ENCODE data around the gene PRRG4. TPM values are rescaled to one million over a fixed set of nuclear protein-coding genes. Genes with fewer than 3 reads are reported as not detected.

The PRRG4 gene
- total RNA-seq, 1 experiment from 2014 or later, result 0.87 TPM

DNA sequence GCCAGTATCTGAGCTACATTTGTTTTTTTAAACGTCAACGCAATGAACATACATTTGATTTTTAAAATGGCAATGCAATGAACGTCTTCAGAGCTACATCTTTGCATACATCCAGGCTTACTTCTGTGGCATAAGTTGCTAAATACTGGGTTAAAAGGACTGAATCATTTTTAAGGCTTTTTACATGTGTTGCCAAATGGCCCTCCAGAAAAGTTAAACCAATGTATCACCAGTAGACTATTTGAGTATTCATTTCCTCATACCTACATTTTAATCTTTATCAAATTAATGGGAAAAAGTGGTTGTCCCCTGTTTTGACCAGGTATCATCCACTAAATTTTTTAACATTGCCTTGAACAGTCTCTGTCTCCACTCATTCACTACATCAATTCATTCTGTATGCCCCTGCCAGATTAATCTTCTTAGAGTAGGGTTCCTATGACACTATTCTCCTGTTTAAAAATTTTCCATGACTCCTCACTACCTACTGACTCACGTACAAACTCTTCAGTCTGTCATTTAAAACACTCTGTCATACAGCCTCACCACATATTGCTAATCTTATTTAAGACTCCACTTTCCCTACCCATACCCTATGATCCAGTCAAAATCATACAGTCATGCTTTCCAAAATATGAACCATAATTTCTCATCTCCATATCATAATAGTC is 12.4 kb upstream of the PRRG4 start:
- Mint-ChIP-seq H3K9me3 (no peaks in the 10 kb centered on the region), H3K4me1 (no peaks in the 10 kb centered on the region), H3K4me3 (no peak overlapping the region), H3K36me3 (no peaks in the 10 kb centered on the region), H3K27me3 (ENCODE audit: low read depth) (no peaks in the 10 kb centered on the region), H3K27ac (no peak overlapping the region)
- DNase-seq (ENCODE audit: low spot score) (no peak), ATAC-seq (no peak)
- ChIA-PET POLR2A (interaction anchor here (0.6 kb wide), 1 partner anchor 1284 kb away, joined by 3 read pairs; no protein-coding TSS in a partner anchor), CTCF (no interaction called here)
- TF ChIP-seq, protein P1, sequence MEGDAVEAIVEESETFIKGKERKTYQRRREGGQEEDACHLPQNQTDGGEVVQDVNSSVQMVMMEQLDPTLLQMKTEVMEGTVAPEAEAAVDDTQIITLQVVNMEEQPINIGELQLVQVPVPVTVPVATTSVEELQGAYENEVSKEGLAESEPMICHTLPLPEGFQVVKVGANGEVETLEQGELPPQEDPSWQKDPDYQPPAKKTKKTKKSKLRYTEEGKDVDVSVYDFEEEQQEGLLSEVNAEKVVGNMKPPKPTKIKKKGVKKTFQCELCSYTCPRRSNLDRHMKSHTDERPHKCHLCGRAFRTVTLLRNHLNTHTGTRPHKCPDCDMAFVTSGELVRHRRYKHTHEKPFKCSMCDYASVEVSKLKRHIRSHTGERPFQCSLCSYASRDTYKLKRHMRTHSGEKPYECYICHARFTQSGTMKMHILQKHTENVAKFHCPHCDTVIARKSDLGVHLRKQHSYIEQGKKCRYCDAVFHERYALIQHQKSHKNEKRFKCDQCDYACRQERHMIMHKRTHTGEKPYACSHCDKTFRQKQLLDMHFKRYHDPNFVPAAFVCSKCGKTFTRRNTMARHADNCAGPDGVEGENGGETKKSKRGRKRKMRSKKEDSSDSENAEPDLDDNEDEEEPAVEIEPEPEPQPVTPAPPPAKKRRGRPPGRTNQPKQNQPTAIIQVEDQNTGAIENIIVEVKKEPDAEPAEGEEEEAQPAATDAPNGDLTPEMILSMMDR (IDR thresholded peaks at IDR 0.05), result no peak
- TF ChIP-seq ZNF416 (CRISPR knock-in tag; IDR thresholded peaks at IDR 0.05), result no peak
- TF ChIP-seq FOXJ3 (CRISPR knock-in tag; IDR thresholded peaks at IDR 0.05; ENCODE audit: borderline replicate concordance), result no peak
- TF ChIP-seq, protein P2, sequence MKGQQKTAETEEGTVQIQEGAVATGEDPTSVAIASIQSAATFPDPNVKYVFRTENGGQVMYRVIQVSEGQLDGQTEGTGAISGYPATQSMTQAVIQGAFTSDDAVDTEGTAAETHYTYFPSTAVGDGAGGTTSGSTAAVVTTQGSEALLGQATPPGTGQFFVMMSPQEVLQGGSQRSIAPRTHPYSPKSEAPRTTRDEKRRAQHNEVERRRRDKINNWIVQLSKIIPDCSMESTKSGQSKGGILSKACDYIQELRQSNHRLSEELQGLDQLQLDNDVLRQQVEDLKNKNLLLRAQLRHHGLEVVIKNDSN (CRISPR knock-in tag; IDR thresholded peaks at IDR 0.05), result no peak

DNA sequence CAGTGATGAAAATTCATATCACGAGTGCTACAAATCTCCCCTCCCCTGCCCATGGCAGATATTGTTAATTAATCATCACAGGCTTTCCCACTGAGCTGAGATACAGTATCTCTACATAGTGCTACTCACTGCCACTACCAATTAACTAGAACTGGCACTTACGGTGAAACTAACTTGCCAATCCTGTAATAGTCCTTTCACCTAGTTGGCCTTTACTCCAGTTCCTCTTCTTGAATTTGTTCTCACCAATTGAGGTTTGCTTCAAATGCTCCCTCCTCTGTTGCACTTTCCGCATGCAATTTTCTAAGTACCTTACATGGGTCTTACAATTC is 11.9 kb upstream of the PRRG4 start:
- no peaks in the 10 kb centered on the region for H3K4me1 Mint-ChIP-seq
- no peaks in the 10 kb centered on the region for H3K9me3 Mint-ChIP-seq
- no peaks in the 10 kb centered on the region for H3K36me3 Mint-ChIP-seq
- DNase-seq (ENCODE audit: low spot score) (no peak), ATAC-seq (no peak)
- H3K27ac Mint-ChIP-seq, result no peak overlapping the region
- CTCF ChIA-PET, result interaction anchor here (2.1 kb wide), 1 partner anchor 9 kb away, joined by 6 read pairs; no protein-coding TSS in a partner anchor
- TF ChIP-seq JAZF1 (CRISPR knock-in tag; IDR thresholded peaks at IDR 0.05) (no peak), ZNF232 (CRISPR knock-in tag; IDR thresholded peaks at IDR 0.05) (no peak), NFE2L1 (CRISPR knock-in tag; IDR thresholded peaks at IDR 0.05) (no peak), ZNF416 (CRISPR knock-in tag; IDR thresholded peaks at IDR 0.05) (no peak), NR2C2 (CRISPR knock-in tag; IDR thresholded peaks at IDR 0.05) (no peak), RELA (CRISPR knock-in tag; IDR thresholded peaks at IDR 0.05; ENCODE audit: borderline replicate concordance) (no peak), OVOL2 (CRISPR knock-in tag; IDR thresholded peaks at IDR 0.05; ENCODE audit: borderline replicate concordance) (no peak), SMAD3 (CRISPR knock-in tag; IDR thresholded peaks at IDR 0.05; ENCODE audit: borderline replicate concordance) (no peak), SMAD4 (CRISPR knock-in tag; IDR thresholded peaks at IDR 0.05) (no peak), GABPB1 (CRISPR knock-in tag; IDR thresholded peaks at IDR 0.05) (no peak), ETV6 (CRISPR knock-in tag; IDR thresholded peaks at IDR 0.05) (no peak), NR3C1 (CRISPR knock-in tag; conservative IDR thresholded peaks at IDR 0.05; ENCODE audit: low read depth) (no peak)
- TF ChIP-seq, protein P3, sequence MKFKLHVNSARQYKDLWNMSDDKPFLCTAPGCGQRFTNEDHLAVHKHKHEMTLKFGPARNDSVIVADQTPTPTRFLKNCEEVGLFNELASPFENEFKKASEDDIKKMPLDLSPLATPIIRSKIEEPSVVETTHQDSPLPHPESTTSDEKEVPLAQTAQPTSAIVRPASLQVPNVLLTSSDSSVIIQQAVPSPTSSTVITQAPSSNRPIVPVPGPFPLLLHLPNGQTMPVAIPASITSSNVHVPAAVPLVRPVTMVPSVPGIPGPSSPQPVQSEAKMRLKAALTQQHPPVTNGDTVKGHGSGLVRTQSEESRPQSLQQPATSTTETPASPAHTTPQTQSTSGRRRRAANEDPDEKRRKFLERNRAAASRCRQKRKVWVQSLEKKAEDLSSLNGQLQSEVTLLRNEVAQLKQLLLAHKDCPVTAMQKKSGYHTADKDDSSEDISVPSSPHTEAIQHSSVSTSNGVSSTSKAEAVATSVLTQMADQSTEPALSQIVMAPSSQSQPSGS (CRISPR knock-in tag; IDR thresholded peaks at IDR 0.05; ENCODE audit: borderline replicate concordance, low read depth), result no peak
- H3K4me3 Mint-ChIP-seq, result no peak overlapping the region
- H3K27me3 Mint-ChIP-seq (ENCODE audit: low read depth), result no peaks in the 10 kb centered on the region; the same call in 1 of the 2 replicates
- POLR2A ChIA-PET, result no interaction called here

DNA sequence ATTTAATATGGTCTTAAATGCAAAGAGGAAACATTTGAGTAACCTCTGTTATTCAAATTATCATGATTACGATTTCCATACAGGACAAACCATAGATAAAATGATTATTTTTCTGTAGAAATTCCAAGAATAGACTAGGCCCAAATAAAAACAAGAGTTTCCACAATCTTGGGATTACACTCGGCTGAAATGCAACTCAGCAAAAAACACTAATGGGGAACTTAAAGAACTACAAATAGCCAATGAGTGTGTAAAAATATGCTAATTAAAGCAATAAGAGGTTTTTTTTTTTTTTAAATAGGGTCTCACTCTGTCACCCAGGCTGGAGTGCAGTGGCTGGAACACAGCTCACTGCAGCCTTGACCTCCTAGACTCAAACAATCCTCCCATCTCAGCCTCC is 10.5 kb upstream of the PRRG4 start:
- POLR2A ChIA-PET, result no interaction called here
- no peaks in the 10 kb centered on the region for H3K9me3 Mint-ChIP-seq

More for the DNA sequence above, 10.5 kb upstream of the PRRG4 start:
- no peak for DNase-seq (ENCODE audit: low spot score)
- ATAC-seq, result no peak
- TF ChIP-seq ZNF396 (CRISPR knock-in tag; IDR thresholded peaks at IDR 0.05; ENCODE audit: borderline replicate concordance) (no peak), ZNF317 (CRISPR knock-in tag; IDR thresholded peaks at IDR 0.05; ENCODE audit: borderline replicate concordance, low read depth) (no peak), JUN (CRISPR knock-in tag; IDR thresholded peaks at IDR 0.05) (no peak), TEAD4 (CRISPR knock-in tag; IDR thresholded peaks at IDR 0.05) (no peak), CREM (CRISPR knock-in tag; IDR thresholded peaks at IDR 0.05) (no peak), RELA (CRISPR knock-in tag; IDR thresholded peaks at IDR 0.05; ENCODE audit: borderline replicate concordance) (no peak)
- TF ChIP-seq, protein P4, sequence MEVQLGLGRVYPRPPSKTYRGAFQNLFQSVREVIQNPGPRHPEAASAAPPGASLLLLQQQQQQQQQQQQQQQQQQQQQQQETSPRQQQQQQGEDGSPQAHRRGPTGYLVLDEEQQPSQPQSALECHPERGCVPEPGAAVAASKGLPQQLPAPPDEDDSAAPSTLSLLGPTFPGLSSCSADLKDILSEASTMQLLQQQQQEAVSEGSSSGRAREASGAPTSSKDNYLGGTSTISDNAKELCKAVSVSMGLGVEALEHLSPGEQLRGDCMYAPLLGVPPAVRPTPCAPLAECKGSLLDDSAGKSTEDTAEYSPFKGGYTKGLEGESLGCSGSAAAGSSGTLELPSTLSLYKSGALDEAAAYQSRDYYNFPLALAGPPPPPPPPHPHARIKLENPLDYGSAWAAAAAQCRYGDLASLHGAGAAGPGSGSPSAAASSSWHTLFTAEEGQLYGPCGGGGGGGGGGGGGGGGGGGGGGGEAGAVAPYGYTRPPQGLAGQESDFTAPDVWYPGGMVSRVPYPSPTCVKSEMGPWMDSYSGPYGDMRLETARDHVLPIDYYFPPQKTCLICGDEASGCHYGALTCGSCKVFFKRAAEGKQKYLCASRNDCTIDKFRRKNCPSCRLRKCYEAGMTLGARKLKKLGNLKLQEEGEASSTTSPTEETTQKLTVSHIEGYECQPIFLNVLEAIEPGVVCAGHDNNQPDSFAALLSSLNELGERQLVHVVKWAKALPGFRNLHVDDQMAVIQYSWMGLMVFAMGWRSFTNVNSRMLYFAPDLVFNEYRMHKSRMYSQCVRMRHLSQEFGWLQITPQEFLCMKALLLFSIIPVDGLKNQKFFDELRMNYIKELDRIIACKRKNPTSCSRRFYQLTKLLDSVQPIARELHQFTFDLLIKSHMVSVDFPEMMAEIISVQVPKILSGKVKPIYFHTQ (CRISPR knock-in tag; IDR thresholded peaks at IDR 0.05), result no peak
- TF ChIP-seq, protein P5, sequence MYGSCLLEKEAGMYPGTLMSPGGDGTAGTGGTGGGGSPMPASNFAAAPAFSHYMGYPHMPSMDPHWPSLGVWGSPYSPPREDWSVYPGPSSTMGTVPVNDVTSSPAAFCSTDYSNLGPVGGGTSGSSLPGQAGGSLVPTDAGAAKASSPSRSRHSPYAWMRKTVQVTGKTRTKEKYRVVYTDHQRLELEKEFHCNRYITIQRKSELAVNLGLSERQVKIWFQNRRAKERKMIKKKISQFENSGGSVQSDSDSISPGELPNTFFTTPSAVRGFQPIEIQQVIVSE (CRISPR knock-in tag; IDR thresholded peaks at IDR 0.05; ENCODE audit: borderline replicate concordance), result no peak
- TF ChIP-seq, protein P6, sequence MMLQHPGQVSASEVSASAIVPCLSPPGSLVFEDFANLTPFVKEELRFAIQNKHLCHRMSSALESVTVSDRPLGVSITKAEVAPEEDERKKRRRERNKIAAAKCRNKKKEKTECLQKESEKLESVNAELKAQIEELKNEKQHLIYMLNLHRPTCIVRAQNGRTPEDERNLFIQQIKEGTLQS (CRISPR knock-in tag; conservative IDR thresholded peaks at IDR 0.05), result no peak
- TF ChIP-seq, protein P7, sequence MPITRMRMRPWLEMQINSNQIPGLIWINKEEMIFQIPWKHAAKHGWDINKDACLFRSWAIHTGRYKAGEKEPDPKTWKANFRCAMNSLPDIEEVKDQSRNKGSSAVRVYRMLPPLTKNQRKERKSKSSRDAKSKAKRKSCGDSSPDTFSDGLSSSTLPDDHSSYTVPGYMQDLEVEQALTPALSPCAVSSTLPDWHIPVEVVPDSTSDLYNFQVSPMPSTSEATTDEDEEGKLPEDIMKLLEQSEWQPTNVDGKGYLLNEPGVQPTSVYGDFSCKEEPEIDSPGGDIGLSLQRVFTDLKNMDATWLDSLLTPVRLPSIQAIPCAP (CRISPR knock-in tag; IDR thresholded peaks at IDR 0.05), result no peak
- CTCF ChIA-PET, result interaction anchor here (2.1 kb wide), 1 partner anchor 10 kb away, joined by 6 read pairs; no protein-coding TSS in a partner anchor
- no peaks in the 10 kb centered on the region; the same call in 1 of the 2 replicates for H3K27me3 Mint-ChIP-seq (ENCODE audit: low read depth)
- no peak overlapping the region for H3K27ac Mint-ChIP-seq
- no peak overlapping the region for H3K4me3 Mint-ChIP-seq
- H3K36me3 Mint-ChIP-seq, result no peaks in the 10 kb centered on the region
- H3K4me1 Mint-ChIP-seq, result no peaks in the 10 kb centered on the region
